Mucosa of descending colon (tissue), 3 donors: ENCODE results near the gene TIPIN. TPM values are rescaled to one million over a fixed set of nuclear protein-coding genes. Genes with fewer than 3 reads are reported as not detected.
"Not testable (repeated sequence)": the region's sequence is repeated elsewhere in the genome, so short reads cannot be mapped to it uniquely, and the experiment has no call there.

Source experiments
- ATAC-seq: fragments of 200-7000 bp; cut with Tn5 transposase; one replicate; pipeline ENCODE4 v1.9.1; 2020; ENCODE audit warnings: mild to moderate bottlenecking, moderate library complexity
- DNase-seq, 3 donors: peaks; one replicate each; pipeline ENCODE4 v3.0.0-alpha.2; 2020
- H3K36me3 ChIP-seq: fragments of 200-600 bp; one replicate; pipeline ENCODE4 v1.8.0; 2021; ENCODE audit warnings: low read depth, mild to moderate bottlenecking
- H3K4me1 ChIP-seq: fragments of 200-600 bp; one replicate; pipeline ENCODE4 v1.8.0; 2021; ENCODE audit warnings: low read depth, mild to moderate bottlenecking
- H3K4me3 ChIP-seq: fragments of 200-600 bp; one replicate; pipeline ENCODE4 v1.8.0; 2021; ENCODE audit warnings: mild to moderate bottlenecking
- H3K9me3 ChIP-seq: fragments of 200-600 bp; one replicate; pipeline ENCODE4 v1.8.0; 2021; ENCODE audit warnings: mild to moderate bottlenecking
- intact Hi-C, 2 donors: fragments of 100-400 bp; cut with DNase I in 1 of 2; cut with micrococcal nuclease in 1 of 2; formaldehyde crosslinking; loops; one replicate each; pipeline versions ENCODE4 v1.11.0 to v1.11.1; 2022; cut with DNase I, micrococcal nuclease
- total RNA-seq, 3 donors: library from RNA; stranded (reverse); fragmentation: NEBNext Ultra II Directional in 2 of 3; extraction: Animal tissue kit (Norgen Biotek cat#: 25700) in 2 of 3; gene quantifications; one replicate each; pipeline versions ENCODE4 v1.2.1 to v1.2.4, GENCODE V29; 2021 to 2023
- TF ChIP-seq, protein P1 (sequence below): fragments of 200-600 bp; IDR thresholded peaks from one replicate; pipeline ENCODE4 v1.8.0; 2022; ENCODE audit warnings: antibody characterized with exemption, mild to moderate bottlenecking
- donor health status: DM: no; HTN: no; CAD: no; lungs with moderate emphysema.
- donor health status: DM: no; HTN: no; CAD: no.
- donor health status: DM: no; HTN: yes; CAD: no.

TIPIN gene
- total RNA-seq, 3 donors from 2014 or later, result 5.8 to 7.0 (median 5.9) TPM

DNA sequence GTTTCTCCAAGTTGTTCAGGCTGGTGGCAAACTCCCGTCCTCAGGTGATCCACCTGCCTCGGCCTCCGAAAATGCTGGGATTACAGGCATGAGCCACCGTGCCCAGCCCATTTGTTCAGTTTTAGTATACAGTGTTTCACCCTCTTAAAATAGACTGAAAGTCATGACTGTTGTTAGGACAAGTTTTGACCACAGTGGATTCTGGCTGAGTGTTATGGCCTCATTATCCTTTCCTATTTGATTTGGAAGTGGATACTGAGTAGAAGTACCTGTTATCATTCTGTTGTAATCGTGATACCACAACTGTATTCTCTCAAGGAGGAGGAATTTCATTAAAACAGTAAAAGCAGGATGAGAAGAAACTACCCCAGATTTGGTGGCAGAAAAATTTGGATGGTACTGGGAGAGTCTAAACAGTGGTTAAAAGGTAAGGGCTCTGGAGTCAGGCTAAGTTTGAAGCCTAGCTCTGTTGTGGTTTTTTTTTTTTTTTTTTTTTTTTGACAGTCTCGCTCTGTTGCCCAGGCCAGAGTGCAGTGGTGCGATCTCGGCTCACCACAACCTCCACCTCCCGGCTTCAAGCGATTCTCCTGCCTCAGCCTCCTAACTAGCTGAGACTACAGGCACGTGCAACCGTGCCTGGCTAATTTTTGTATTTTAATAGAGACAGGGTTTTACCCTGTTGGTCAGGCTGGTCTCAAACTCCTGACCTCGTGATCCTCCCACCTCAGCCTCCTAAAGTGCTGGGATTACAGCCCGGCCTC is 32.8 kb upstream of the TIPIN start:
- H3K4me3 ChIP-seq, result no peak overlapping the region
- TF ChIP-seq, protein P1, sequence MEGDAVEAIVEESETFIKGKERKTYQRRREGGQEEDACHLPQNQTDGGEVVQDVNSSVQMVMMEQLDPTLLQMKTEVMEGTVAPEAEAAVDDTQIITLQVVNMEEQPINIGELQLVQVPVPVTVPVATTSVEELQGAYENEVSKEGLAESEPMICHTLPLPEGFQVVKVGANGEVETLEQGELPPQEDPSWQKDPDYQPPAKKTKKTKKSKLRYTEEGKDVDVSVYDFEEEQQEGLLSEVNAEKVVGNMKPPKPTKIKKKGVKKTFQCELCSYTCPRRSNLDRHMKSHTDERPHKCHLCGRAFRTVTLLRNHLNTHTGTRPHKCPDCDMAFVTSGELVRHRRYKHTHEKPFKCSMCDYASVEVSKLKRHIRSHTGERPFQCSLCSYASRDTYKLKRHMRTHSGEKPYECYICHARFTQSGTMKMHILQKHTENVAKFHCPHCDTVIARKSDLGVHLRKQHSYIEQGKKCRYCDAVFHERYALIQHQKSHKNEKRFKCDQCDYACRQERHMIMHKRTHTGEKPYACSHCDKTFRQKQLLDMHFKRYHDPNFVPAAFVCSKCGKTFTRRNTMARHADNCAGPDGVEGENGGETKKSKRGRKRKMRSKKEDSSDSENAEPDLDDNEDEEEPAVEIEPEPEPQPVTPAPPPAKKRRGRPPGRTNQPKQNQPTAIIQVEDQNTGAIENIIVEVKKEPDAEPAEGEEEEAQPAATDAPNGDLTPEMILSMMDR, result no peak
- intact Hi-C loops, result loop anchor here in 1 of 2 donors (5.0 kb wide), 1 partner anchor 108 kb away; the partner anchor contains the start of gene SNAPC5
- no peaks in the 10 kb centered on the region for H3K9me3 ChIP-seq
- ATAC-seq (no peak), DNase-seq (no peak)
- no peaks in the 10 kb centered on the region for H3K36me3 ChIP-seq
- H3K4me1 ChIP-seq, result peaks cover 15% of the 10 kb centered on the region

DNA sequence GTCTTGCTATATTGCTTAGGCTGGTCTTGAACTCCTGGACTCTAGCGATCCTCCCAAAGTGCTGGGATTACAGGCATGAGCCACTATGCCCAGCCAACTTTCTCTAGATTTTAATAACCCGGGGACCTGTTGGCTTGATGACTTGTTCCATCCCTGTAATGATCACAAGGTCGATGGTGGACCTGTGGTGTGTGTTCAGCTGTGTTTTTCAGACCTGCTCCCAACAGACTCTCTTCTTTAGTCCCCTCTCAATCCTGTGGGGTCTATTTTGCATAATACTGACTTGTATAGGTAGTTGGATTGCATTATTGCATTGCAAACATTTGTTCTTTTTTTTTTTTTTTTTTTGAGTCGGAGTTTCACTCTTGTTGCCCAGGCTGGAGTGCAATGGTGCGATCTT is 32.1 kb upstream of the TIPIN start:
- TF ChIP-seq, protein P1, result no peak
- intact Hi-C loops, result loop anchor here in 1 of 2 donors (5.0 kb wide), 1 partner anchor 109 kb away; the partner anchor contains the start of gene SNAPC5
- no peaks in the 10 kb centered on the region for H3K9me3 ChIP-seq
- H3K4me1 ChIP-seq, result peaks cover 15% of the 10 kb centered on the region
- DNase-seq (no peak), ATAC-seq (no peak)
- H3K4me3 ChIP-seq, result no peak overlapping the region
- H3K36me3 ChIP-seq, result no peaks in the 10 kb centered on the region

GRCh38 chr15:66388043-66388363 is 31.5 kb upstream of the TIPIN start:
- intact Hi-C loops, result loop anchor here in 1 of 2 donors (5.0 kb wide), 1 partner anchor 109 kb away; the partner anchor contains the start of gene SNAPC5
- Histone ChIP-seq H3K9me3 (no peaks in the 10 kb centered on the region), H3K4me3 (no peak overlapping the region), H3K4me1 (peaks cover 15% of the 10 kb centered on the region), H3K36me3 (no peaks in the 10 kb centered on the region)
- ATAC-seq (no peak), DNase-seq (no peak)
- TF ChIP-seq, protein P1, result no peak

- no peaks in the 10 kb centered on the region for H3K9me3 ChIP-seq
- DNase-seq (peak; percentile 61 to 78 (median 70)), ATAC-seq (peak; percentile 56)
- no peaks in the 10 kb centered on the region for H3K36me3 ChIP-seq
- intact Hi-C loops, result loop anchor here in 1 of 2 donors (5.0 kb wide), 1 partner anchor 110 kb away; the partner anchor contains the start of gene SNAPC5
- TF ChIP-seq, protein P1, result no peak
- H3K4me1 ChIP-seq, result peaks cover 15% of the 10 kb centered on the region
- H3K4me3 ChIP-seq, result peak overlapping the region; percentile 86
Observed at GRCh38 chr15:66387163-66388042, 30.9 kb upstream of the TIPIN start.

- intact Hi-C loops, result loop anchor here in 1 of 2 donors (5.0 kb wide), 1 partner anchor 111 kb away; the partner anchor contains the start of gene SNAPC5
- DNase-seq (peak; percentile 98 to 99 (median 99)), ATAC-seq (peak; percentile 94)
Observed at GRCh38 chr15:66386204-66387123, 30.0 kb upstream of the TIPIN start, which contains the start of gene MAP2K1. MAP2K1 (plus strand) TSS chr15:66386912; CDS start chr15:66387348, 436 bp downstream.

DNA sequence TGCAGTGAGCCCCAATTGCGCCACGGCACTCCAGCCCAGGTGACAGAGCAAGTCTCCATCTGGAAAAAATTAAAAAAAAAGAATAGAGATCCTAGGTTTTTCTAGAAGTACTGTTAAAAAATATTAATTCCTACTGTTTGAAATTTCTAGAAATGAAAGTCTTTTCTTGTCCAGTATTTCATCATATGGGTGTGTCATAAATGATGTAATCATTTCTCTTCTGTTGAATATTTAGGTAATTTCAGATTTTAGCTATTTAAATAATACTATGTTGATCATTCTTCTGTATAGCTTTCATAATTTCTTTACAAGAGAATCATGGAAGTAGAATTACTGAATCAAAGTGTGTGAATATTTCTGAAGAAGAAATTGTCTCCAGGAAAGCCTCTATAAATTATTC is 24.9 kb upstream of the TIPIN start:
- H3K36me3 ChIP-seq, ATAC-seq, H3K4me3 ChIP-seq, intact Hi-C loops, DNase-seq, H3K4me1 ChIP-seq, H3K9me3 ChIP-seq: not testable (repeated sequence)

More at GRCh38 chr15:66386204-66387123, 30.0 kb upstream of the TIPIN start, which contains the start of gene MAP2K1:
- Histone ChIP-seq H3K9me3 (no peaks in the 10 kb centered on the region), H3K36me3 (no peaks in the 10 kb centered on the region), H3K4me3 (peak within 1 kb of the TSS; percentile 86), H3K4me1 (peaks cover 15% of the 10 kb centered on the region)
- TF ChIP-seq, protein P1, result peak; percentile 76
